ENCODE results near the gene SRM. TPM values are rescaled to one million over a fixed set of nuclear protein-coding genes. Genes with fewer than 3 reads are reported as not detected.

Gene SRM
- total and polyA plus RNA-seq, 2 of the 13 experiments (the other 11 are each of a cell fraction or from before 2014, with no cell fraction given): 27.9 to 31.8 TPM

- TF ChIP-seq HBP1 (CRISPR knock-in tag; IDR thresholded peaks at IDR 0.05; ENCODE audit: low read depth): peak; percentile 51; the same call in 1 of the 2 replicates
- no peak; the same call in 1 of the 2 replicates for TF ChIP-seq ZBTB38 (CRISPR knock-in tag; IDR thresholded peaks at IDR 0.05)
- no peak for TF ChIP-seq PAF1 (CRISPR knock-in tag; IDR thresholded peaks at IDR 0.05)
- 0 out of 2 replicates have a peak, but pooled peaks have one; percentile 69 for TF ChIP-seq TEF (CRISPR knock-in tag; IDR thresholded peaks at IDR 0.05)
- no peak for TF ChIP-seq SIX1 (CRISPR knock-in tag; IDR thresholded peaks at IDR 0.05; ENCODE audit: borderline replicate concordance)
- TF ChIP-seq SKIL (CRISPR knock-in tag; IDR thresholded peaks at IDR 0.05; ENCODE audit: borderline replicate concordance): no peak; the same call in 1 of the 2 replicates
- TF ChIP-seq NR2F6 (IDR thresholded peaks at IDR 0.05): no peak
- TF ChIP-seq NR2F6 (CRISPR knock-in tag; IDR thresholded peaks at IDR 0.05): no peak; the same call in 1 of the 2 replicates
- no peak for TF ChIP-seq GTF3A (CRISPR knock-in tag; conservative IDR thresholded peaks at IDR 0.05)
- TF ChIP-seq ZSCAN9 (CRISPR knock-in tag; IDR thresholded peaks at IDR 0.05; ENCODE audit: borderline replicate concordance): no peak
- no peak for TF ChIP-seq IKZF5 (CRISPR knock-in tag; IDR thresholded peaks at IDR 0.05)
- no peak for TF ChIP-seq ZNF577 (CRISPR knock-in tag; IDR thresholded peaks at IDR 0.05; ENCODE audit: borderline replicate concordance, low read depth)
- no peak for TF ChIP-seq ZNF83 (CRISPR knock-in tag; IDR thresholded peaks at IDR 0.05; ENCODE audit: borderline replicate concordance)
- TF ChIP-seq ZSCAN12 (CRISPR knock-in tag; IDR thresholded peaks at IDR 0.05): peak; percentile 49; the same call in 1 of the 2 replicates
- peak; percentile 92 for TF ChIP-seq PATZ1 (CRISPR knock-in tag; IDR thresholded peaks at IDR 0.05)
- TF ChIP-seq CBFB (CRISPR knock-in tag; IDR thresholded peaks at IDR 0.05): 0 out of 2 replicates have a peak, but pooled peaks have one; percentile 52
- no peak for TF ChIP-seq ETS1 (CRISPR knock-in tag; IDR thresholded peaks at IDR 0.05)
- no peak for TF ChIP-seq ZNF747 (CRISPR knock-in tag; IDR thresholded peaks at IDR 0.05; ENCODE audit: borderline replicate concordance)
- no peak for TF ChIP-seq ZNF652 (CRISPR knock-in tag; IDR thresholded peaks at IDR 0.05; ENCODE audit: borderline replicate concordance, low read depth)
- no peak; the same call in 1 of the 2 replicates for TF ChIP-seq ZNF317 (CRISPR knock-in tag; IDR thresholded peaks at IDR 0.05)
Observed at GRCh38 chr1:11099310-11100148, 39.7 kb upstream of the SRM start, which contains the start of gene EXOSC10 (continued).
